Fibroblast of lung (primary cell): ENCODE results near the gene MBD4.

Experiments
- CTCF ChIP-seq, 2 donors: IDR thresholded peaks in 1 of 2; conservative IDR thresholded peaks in 1 of 2; 1 replicate in 1 of 2; 2 replicates in 1 of 2; pipeline ENCODE4 v1.5.1; 2011 to 2012; ENCODE audit warnings: low read length in 2 of 2, control low read depth in 1 of 2, inconsistent platforms in 1 of 2, low read depth in 1 of 2, mild to moderate bottlenecking in 1 of 2
- EZH2 ChIP-seq: IDR thresholded peaks from 2 replicates; pipeline ENCODE4 v1.5.1; 2012; ENCODE audit warnings: low read length, control low read depth, mild to moderate bottlenecking; ENCODE audit errors: missing control alignments

GRCh38 chr3:129487183-129487867 is 47.6 kb upstream of the MBD4 start:
- no peak for TF ChIP-seq CTCF (conservative IDR thresholded peaks at IDR 0.05 in 1 of 2, IDR thresholded peaks at IDR 0.05 in 1 of 2; ENCODE audit: low read depth in 1 of 2, low read length in 2 of 2)
- TF ChIP-seq EZH2: no peak
